ELR (cell line): Measurements from ENCODE around the gene SLC34A2.
"Not testable (repeated sequence)": the region's sequence is repeated elsewhere in the genome, so short reads cannot be mapped to it uniquely, and the experiment has no call there.

Experiments
- DNase-seq: peaks from one replicate; pipeline ENCODE4 v3.0.0-alpha.2; 2015; ENCODE audit warnings: low read depth

SLC34A2 gene, protein sequence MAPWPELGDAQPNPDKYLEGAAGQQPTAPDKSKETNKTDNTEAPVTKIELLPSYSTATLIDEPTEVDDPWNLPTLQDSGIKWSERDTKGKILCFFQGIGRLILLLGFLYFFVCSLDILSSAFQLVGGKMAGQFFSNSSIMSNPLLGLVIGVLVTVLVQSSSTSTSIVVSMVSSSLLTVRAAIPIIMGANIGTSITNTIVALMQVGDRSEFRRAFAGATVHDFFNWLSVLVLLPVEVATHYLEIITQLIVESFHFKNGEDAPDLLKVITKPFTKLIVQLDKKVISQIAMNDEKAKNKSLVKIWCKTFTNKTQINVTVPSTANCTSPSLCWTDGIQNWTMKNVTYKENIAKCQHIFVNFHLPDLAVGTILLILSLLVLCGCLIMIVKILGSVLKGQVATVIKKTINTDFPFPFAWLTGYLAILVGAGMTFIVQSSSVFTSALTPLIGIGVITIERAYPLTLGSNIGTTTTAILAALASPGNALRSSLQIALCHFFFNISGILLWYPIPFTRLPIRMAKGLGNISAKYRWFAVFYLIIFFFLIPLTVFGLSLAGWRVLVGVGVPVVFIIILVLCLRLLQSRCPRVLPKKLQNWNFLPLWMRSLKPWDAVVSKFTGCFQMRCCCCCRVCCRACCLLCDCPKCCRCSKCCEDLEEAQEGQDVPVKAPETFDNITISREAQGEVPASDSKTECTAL

DNA sequence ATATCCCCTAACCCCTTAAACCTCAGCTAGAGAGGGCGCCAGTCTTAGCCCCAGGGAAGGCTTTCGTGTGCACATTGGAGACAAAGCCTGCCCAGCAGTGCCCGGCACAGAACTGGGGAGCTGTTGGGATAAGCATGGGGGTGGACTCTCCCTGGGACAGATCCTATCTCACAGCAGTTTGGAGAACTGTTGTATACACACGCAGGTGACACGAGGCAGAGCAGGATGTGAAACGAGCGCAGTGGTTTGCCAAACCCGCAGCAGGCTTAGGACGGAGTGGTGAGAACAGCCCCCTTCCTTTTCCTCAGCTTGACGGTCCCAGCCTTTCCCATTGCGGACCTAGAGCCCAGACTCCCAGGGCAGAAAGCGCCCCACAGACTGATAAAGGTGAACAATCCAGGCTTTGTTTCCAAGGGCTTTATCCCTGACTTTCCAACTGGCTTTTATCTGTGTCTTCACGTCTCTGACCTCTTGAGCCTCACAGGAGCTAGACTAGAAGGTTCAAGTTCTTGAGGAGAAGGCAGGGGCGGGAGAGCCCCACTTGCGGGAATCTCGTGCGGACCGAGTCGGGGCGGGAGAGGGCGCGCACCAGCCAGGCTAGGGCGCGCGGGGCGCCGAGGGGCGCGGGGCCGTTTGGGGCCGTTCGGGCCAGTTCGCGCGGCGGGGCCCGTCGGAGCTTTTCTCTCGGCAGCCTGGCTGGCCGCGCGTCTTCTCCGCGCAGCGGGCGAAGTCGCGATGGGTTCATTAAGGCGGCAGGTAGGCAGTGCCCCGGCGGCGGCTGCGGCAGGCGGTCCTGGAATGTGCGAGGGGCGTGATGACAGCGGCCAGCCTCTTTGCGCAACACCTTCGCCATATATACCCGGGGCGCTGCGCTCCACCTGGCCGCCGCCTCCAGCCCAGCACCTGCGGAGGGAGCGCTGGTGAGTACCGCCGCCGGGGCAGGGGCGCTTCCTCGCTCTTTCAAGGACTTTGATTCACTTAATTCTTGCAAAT, at the start of gene SLC34A2:
TSS of gene SLC34A2 (plus strand) at position 881 of the 993 bp plus-strand sequence. CDS start 6,650 bp downstream, outside the sequence.
- DNase-seq = no peak

DNA sequence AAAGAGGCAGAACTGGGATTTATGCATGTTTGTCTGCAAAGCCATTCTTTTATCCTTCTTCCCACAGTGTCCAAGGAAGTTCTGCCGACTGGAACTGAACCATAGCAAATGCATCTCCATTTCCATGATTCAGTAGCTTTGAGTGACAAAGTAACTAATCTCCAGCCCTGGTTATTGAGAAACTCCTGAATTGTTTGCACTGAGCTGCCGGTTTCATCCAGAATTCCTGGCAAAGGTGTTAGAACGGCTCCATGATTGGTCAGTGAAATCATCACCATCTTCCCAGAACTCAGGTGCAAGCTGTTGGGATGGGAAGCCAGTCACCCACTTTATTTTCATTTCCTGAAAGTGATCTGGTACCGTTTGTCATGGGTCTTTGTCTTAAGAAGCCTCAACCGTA, 47.0 kb upstream of the SLC34A2 start:
- no peak for DNase-seq

DNA sequence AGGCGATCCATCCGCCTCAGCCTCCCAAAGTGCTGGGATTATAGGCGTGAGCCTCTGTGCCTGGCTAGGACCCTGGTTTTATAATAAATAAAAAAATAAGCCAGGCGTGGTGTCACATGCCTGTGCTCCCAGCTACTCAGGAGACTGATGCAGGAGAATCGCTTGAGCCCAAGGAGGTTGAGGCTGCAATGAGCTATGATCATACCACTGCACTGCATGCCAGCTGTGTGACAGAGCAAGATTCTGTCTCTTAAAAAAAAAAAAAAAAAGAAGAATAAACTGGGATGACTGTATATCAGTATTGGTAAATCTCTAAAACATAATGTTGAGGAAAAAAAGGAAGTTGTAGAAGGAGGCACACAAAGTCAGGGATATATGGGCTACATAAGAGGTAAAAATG, 45.7 kb upstream of the SLC34A2 start:
- DNase-seq = no peak

DNA sequence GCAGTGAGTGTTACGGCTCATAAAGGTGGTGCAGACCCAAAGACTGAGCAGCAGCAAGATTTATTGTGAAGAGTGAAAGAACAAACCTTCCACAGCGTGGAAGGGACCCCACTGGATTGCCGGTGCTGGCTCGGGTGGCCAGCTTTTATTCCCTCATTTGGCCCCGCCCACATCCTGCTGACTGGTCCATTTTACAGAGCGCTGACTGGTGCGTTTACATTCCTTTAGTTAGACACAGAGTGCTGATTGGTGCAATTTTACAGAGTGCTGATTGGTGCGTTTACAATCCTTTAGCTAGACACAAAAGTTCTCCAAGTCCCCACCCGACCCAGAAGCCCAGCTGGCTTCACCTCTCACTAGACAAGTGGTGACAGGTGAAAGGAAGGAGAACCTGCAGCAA, 42.0 kb upstream of the SLC34A2 start:
- not testable (repeated sequence) for DNase-seq

DNA sequence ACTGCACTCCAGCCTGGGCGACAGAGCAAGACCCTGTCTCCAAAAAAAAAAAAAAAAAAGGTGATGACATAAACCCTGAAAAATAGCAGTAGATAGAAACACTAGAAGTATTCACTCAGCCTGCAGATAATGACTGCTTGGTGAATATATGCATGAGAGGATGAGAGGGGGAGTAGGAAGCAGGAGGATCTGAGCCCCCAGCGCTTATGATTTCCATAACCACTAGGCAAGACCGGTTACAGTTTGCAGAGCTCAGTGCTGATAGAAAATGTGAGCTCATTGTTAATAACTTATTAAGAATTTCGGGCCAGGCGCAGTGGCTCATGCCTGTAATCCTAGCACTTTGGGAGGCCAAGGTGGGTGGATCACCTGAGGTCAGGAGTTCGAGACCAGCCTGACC, 40.8 kb upstream of the SLC34A2 start:
- DNase-seq = no peak

DNA sequence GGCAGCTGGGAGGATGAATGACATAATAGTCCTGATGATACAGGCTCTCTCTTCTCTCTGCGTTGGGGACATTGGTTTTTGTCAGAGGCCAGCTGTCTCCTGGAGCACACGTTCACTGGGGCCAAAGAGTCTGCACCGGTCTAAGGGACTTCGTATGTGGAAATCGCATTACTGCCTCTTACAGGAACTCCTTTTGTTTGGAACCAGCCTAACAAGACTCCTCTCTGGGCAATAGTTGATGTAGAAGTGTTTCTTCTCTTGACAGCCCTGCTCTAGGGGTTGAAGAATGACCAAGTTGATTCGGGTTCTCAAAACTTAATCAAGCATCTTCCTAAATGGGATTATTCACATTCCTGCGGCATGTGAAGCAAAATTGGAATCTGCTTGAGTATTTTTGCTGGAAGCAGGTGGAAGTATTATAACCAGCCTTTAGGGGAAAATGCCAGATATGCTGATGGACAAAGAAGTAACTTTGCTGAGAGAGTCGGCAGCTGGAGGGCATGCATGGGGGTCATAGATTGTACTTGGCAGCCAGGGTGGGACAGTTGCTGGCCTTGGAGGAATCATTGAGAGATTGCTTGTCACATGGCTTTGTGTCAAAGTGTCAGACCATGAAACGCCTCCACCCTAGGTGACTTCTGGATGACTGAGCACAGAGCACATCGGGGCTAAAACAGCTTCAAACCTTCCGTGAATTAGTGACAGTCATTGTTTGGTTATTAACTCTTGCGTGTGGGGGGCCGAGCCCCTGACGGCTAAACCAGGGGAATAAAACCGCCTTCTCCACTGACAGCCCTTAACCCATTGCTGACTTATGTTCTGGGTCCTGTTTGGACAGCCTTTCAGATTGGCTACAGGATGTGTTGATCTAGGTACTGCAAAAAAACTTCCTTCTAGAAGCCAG, 34.4 kb upstream of the SLC34A2 start:
- DNase-seq = no peak

DNA sequence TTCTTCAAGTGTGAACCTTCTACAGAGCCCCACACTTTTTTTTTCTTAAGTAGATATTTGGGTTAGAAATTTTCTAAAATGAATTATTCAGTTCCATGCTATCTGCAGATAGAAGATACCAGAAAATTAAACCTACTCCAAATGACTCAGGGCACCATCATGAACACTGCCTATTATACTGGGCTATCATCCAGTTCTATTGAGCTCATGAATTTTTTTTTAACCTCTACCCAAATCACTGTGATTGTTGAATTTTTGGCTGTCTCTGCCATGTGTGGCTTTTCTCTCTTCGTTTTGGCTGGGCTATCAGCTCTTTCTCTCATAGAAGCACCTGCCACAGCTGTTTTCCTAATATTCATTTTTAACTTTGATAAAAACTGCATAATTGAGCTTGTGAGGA, 31.0 kb upstream of the SLC34A2 start:
- no peak for DNase-seq

DNA sequence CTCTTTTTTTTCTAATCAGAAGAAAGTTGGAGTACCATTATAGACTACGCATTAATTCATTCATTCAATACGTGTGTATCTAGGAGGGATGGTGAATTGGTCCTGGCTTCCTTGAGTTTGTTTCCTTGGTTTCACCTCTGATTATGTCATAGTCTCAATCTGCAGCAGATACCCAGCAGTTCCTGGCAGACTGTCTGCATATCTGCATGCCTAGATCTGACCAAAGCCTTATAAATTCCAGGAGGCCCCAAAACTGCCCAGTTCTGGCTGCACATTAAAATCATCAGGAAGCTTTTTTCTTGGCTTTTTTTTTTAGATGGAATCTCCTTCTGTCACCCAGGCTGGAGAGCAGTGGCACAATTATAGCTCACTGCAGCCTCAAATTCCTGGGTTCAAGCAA, 27.2 kb upstream of the SLC34A2 start:
- no peak for DNase-seq

DNA sequence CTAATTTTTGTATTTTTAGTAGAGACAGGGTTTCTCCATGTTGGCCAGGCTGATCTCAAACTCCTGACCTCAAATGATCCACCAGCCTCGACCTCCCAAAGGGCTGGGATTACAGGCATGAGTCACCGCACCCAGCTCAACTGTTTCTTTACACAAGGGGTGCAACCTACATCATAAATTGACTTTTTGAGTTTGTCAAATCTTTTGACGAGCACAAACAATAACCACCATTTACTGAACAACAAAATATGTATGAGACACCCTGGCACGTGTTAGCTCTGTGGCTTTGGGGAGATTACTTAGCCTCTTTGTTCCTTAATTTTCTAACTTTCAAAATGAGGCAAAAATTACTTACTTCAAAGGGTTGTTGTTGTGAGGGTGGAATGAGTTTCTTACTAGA, 23.5 kb upstream of the SLC34A2 start:
- no peak for DNase-seq

DNA sequence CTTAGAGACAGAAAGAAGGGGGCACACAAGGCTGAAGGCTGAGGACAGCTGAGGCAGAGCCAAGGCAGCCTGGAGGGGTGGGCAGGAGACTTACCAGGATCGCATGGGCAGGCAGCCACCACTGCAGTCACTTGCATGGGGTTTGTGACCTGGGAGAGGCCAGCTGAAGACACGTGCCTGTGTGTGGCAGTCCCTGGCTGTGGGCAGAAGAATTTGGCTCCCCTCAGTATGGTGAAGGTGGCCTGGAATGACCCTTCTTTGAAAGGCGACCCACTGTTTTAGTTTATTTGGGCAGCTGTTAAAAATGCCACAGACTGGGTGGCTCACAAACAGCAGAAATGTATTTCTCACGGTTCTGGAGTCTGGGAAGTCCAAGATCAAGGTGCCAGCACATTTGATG, 22.1 kb upstream of the SLC34A2 start:
- DNase-seq = no peak

DNA sequence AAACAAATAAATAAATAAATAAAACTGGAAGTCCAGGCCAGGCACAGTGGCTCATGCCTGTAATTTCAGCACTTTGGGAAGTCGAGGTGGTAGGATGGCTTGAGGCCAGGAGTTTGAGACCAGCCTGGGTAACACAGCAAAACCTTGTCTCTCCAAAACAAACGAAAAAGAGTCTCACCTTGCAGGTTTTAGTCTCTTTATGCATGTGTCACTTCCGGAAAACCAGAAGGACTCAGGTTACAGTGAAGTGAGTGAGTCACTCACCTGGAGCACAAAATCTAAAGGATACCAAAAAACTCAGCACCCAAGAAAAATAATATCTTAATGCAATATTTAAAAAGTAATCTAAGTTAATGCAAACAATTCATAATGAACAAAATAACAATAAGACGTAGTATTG, 20.1 kb upstream of the SLC34A2 start:
- no peak for DNase-seq

DNA sequence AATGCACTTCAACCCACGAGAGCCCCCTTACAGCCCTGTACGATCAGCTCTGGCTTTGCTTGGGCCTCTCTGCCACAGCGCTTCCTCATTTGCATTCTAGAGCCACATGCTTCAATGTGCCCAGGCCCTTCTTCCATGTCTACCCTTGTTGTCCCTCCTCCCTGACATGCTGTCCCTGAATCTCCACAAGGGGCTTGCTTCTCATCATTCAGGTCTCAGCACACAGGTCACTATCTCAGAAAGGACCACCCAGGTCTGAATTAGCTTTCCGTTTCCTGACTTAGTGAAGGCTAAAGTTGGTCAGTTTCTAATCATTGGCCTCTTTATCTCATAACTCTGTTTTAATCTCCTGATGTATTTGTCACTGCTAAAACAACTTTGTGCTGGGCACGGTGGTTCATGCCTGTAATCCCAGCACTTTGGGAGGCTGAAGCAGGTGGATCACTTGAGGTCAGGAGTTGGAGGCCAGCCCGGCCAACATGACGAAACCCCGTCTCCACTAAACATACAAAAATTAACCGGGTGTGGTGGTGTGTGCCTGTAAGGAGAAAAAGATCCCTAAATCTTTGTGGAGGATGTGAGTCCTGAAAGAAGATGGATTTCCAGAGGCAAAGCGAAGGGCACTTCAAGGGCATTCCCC, 17.9 kb upstream of the SLC34A2 start:
- no peak for DNase-seq

DNA sequence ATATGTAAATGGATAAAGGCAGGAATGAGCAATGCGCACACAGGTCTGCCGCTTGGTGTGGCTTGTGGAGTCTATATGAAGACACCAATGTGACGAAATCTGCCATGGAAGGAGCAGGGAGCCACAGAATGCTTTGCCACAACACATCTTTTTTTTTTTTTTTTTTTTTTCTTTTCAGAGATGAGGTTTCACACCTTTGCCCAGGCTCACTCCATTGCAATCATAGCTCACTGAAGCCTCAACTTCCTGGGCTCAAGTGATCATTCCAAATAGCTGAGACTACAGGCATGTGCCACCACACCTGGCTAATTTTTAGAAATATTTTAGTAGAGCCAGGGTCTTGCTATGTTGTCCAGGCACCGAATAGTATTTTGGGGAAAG, 17.4 kb upstream of the SLC34A2 start:
- DNase-seq = no peak

DNA sequence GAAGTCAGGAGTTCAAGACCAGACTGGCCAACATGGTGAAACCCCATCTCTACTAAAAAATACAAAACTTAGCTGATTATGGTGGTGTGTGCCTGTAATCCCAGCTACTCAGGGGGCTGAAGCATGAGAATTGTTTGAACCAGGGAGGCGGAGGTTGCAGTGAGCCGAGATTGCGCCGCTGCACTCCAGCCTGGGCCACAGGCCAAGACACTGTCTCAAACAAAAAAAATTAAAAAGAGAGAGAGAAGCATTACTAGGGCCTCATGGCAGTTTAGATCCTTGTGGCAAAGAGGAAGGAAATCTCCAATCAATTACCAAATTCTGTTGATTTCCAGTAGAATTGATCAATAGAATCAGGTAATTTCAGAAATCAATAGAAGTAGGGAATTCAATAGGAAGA, 16.8 kb upstream of the SLC34A2 start:
- DNase-seq = no peak

DNA sequence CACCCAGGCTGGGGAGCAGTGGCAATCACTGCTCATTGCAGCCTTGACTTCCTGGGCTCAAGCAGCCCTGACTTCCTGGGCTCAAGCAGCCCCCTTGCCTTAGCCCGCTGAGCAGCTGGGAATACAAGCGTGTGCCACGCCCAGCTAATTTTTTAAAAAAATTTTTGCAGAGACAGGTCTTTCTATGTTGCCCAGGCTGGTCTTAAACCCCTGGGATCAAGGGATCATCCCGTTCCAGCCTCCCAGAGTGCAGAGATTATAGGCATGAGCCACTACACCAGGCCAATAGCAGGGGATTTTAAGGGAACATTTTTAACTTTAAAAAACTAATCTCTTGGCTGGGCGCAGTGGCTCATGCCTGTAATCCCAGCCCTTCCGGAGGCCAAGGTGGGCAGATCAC, 5.3 kb upstream of the SLC34A2 start:
- no peak for DNase-seq

DNA sequence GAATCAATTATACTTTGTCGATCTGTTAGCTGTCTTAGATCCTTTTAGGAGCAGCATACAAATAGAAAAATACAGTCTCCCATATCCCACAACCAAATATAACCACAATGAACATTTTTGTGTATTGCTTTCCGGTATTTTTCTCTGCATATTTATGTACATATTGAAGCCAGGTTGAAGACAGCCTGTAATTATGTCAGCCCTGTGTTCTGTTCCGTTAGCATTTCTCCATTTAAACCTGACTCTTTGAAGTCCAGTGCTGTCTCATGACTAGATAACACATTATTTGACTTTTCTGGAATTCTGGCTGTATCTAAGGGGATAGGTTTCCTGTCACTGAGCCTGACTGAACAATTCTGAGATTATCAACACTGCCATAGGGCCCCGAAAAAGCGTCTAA, 4.0 kb upstream of the SLC34A2 start:
- DNase-seq = no peak

DNA sequence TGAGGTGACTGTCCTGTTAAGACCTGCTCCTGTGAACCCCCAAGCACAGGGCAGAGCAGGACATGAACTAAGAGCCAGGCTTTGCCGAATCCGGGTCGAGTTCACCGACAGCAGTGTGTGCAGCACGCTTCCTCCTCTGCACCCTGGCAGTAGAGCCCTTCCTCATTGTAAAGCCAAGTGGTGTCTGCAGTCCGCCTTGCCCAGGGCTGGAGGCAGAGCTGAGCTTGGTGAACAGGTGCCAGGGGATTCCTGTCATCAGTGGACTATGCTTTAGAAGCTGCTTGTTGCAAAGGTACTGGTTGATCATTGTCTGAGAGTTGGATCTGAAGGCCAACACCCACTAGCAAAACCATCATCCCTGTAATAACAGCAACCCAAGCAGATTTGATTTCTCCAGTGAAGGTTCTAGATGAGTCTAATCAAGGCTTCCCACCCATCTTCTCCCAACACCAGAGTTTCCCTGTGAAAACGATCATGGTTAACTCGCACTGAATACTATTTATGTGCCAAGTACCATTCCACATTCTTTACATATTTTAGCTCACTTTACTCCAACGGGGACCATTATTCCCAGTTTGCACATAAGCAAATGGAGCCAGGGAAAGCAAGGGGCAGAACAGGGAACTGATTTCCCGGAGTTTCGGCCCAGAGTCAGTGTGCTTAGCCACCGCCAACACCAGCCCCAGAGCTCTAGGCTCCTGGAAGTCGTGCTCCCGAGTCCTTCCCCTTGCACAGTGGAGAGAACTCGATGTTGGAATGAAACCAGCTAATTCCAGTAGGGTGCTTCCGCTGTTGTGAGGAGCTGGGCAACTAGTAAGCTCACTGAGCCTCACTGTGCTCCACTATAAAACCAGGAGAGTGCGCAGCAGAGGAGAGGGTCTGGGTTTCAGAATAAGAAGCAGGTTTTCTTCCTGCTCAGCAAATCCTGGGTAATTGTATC, 1.4 kb upstream of the SLC34A2 start:
- no peak for DNase-seq

DNA sequence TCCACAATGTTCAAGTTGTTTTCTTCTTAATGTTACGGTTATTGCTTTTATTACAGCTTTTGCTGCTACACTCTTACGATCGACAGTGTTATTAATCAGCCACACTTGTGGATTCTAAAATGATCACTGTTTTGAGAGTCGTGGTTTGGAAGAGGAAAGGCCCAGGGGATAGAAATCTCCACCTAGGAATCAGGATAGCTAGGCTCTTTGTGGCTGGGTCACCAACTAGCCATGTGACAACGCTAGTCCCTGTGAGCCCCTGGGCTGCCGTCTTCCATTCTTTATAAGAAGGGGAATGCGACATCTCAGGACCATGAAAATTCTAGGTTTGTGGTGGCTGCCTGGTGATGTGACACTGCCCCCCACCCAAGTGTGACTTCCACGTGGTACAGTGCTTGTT, 380 bp downstream of the SLC34A2 start:
- DNase-seq = no peak

DNA sequence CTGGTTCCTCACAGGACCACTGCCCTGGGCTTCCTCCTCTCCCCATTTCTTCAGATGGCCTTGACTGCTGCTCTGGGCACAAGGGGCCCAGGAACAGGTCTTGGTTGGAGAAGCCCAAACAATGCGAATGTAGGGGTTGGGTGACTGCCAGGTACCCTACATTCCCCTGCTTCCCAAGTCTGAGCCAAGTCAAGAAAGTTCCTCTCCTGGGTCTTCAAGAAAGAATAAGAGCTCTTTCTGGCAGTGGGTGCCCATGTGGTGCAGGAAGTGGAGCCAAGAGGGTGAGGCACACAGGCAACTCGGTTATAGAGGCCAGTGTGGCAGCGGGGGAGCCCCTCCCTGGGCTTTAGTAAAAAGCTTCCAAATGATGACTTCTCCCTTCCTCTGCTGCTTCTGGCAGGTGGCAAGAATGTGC, 2.7 kb downstream of the SLC34A2 start:
- no peak for DNase-seq

DNA sequence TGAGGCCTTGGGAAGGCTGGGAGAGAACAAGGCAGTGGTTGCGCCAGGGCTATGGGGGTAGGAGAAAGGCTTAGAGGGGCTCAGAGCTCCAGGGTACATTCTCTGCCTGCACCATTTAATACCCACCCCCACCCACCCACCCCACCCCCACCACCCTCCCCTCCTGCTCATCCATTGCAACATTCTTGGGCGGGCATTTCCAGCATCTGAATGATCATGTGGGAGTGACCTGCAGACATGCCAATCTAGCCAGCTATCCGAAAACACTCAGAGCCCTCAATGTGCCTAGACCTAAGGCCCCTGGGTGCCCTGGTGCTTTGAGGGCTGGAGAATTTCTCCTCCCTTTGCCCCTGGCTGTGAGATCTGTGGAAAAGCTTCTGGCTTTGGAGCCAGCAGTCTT, 3.1 kb downstream of the SLC34A2 start:
- DNase-seq = no peak
